Stimulated activated CD4-positive, alpha-beta T cell treated with anti-CD3 and anti-CD28 coated beads, Interleukin-4, amount 100 ng/mL, for 48 hours (primary cell): ENCODE measurements around the gene MSL1.

Source experiments
- DNase-seq, 2 donors: peaks; one replicate each; pipeline ENCODE4 v3.0.0-alpha.2; 2020; ENCODE audit warnings: low read depth in 2 of 2

The MSL1 gene

DNA sequence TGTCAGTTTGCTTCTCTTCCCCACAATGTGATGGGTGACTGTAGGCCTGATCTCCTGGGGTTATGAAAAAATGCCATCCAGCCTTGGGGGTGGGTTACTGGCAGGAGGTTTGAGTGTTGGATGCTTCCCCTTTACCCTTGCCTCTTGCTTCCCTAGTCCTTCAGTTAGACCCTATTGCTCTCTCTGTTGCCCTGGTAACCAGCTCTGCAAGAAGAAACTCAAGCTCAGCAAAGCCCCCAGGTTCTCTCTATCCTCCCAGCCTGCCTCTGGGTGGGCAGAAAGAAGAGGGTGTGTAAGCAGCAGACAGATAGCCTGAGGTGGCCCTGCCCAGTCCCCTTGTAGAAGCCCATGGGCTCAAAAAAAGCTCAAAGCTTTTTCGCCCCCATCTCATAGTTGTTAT lies 52.7 kb downstream of the MSL1 start:
- DNase-seq = no peak

GRCh38 chr17:40175928-40176753 lies 54.4 kb downstream of the MSL1 start:
- no peak for DNase-seq

- DNase-seq = no peak
Observed at GRCh38 chr17:40176754-40177110, 55.0 kb downstream of the MSL1 start.

DNA sequence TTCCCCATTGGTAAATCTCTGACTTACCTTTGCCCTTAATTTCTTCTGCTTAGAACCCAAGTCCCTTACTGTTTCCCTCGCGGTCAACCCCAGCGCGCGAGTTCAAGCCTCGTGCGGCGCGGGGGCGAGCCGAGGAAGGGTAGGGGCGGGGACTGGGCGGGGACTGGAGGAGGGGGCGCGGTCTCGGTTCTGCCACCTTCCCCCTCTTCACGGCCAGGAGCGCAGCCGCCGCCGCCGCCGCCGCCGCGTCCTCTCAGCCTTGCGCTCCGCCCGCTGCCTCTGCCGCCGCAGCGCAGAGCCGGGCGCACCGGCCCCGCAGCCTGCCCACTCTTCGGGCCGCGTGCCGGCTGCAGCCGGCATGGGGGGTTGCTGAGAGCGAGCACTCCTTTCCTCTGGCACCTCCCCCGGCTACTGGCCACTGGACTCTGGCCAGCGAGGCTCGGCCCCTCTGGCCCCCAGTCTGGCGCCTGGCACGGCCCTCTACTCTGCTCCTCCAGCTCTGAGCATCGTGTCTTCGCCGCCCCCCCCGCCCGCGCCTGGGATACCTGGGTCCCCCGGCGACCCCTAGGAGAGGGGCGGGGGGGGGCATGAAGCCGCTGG lies 55.6 kb downstream of the MSL1 start, which contains the start of gene RAPGEFL1:
Gene RAPGEFL1 (plus strand): TSS at position 196 of the 600 bp plus-strand sequence. CDS start 392 bp downstream, at position 588.
- DNase-seq = peak; percentile 85

DNA sequence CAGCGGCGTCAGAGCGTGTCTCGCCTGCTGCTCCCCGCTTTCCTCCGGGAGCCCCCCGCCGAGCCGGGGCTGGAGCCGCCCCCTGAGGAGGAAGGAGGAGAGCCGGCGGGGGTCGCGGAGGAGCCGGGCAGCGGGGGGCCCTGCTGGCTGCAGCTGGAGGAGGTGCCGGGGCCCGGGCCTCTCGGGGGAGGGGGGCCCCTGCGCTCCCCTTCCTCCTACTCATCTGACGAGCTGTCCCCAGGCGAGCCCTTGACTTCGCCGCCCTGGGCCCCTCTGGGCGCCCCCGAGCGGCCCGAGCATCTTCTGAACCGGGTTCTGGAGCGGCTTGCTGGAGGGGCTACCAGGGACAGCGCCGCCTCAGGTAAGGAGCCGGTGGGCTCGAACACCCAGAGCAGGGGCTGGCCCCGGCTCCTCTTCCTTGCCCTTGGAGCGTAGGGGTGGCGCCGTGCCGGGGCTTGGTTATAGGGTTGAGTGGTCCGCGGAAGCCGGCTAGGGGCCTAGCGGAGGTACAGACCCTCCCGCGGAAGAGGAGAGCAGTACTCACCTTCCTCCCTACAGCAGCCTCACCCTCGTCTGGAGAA lies 56.3 kb downstream of the MSL1 start:
- no peak for DNase-seq

DNA sequence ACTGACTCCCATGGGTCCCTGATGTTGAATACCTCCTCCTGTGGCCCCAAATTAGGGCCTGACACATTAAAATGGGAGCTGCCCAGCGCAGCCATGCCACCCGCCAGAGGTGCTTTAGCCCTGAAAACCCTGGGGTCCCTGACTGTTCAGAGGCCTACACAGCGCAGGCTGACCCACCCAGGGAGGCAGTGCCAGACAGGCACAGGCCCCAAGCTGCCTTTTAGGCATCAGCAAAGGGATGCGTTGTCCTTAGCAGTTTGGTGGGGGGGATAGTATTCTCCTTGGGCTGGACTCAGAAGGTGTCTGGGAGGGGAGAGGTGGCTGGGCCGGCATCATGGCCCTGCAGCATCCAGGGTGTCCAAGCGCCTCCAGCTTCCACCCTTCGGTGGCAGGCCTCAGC lies 56.9 kb downstream of the MSL1 start:
- no peak for DNase-seq

DNA sequence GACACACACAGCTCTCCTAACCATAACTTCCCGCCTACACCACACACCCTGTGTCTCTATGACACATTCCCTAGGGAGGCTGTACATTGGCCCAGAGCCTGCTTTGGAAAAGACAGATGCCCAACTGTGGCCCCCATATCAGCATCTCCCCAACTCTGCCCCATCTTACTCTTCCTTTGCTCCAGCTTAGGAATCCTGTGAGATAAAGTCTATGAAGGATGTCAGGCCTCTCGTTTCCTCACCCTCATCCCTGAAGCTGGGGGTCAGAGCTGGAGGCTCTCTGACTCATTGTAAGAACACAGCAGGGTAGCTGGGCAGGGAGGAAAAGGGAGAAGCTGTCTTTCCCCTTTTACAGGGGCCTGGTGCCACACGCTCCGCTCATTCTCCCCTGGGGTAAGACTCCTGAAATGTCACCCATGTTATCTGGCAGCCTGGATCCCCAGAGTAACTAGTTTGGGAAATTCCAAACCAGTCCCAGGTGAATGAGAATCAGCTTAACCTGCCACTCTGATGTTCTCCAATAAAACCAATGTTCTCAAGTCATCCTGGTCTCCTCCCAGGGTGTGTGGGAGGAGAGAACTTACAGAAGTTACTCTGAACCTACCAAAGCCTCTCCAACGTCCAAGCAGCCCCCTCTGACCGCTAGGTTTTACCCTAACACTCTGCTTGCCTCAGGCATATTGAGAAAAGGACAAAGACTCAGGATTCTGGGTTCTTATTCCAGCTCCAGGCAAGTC lies 58.3 kb downstream of the MSL1 start:
- DNase-seq = no peak

DNA sequence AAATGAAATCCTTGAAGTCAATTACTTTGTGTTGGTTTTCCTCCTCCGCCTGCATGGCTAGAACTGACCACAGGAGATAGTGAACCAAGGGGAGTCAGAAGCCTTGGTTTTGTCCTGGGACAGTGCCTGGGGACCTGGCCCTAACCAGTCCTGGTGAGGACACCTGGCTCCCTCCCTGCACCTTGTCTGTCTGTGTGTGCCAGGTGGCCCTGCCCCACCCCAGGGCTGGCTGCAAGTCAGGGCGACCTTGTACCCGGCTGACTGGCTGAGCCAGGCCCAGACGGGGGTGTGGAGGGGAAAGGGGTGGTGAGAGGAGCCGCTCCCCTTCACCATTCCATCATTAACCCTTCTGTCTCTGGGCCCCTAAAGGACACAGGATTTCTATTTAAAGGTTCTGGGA lies 58.9 kb downstream of the MSL1 start:
- no peak for DNase-seq

GRCh38 chr17:40181205-40181604 lies 59.4 kb downstream of the MSL1 start:
- no peak for DNase-seq

DNA sequence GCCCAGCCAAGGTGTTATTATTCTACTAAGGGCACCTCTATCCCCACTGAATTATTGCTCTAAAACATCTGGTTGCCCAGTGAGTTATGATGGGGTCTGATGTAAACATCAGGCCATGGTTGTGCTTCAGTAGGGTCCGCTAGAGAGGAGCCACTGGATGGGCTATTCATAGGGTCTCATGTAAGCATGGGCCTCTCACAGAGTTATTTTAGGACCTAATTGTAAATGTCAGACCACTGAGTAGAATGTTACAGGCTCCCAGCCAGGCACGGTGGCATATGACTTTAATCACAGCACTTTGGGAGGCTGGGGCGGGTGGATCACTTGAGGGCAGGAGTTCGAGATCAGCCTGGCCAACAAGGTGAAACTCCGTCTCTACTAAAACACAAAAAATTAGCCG lies 60.8 kb downstream of the MSL1 start:
- no peak for DNase-seq
